ENCODE results near the gene SNX22. TPM values are rescaled to one million over a fixed set of nuclear protein-coding genes. Genes with fewer than 3 reads are reported as not detected.

Gene SNX22
- total RNA-seq, 4 donors from 2014 or later, result 0.19 TPM; not detected in 3

GRCh38 chr15:64149893-64150578, 1.5 kb upstream of the SNX22 start:
- intact Hi-C loops (cut with DNase I), result loop anchor here (10.0 kb wide), 2 partner anchors 45 to 205 kb away; partner anchors contain the start of gene CSNK1G1

GRCh38 chr15:64152507-64153387, 1.2 kb downstream of the SNX22 start:
- Histone ChIP-seq H3K36me3 (peaks cover 19 to 38% (median 28%) of the 10 kb centered on the region in 3 donors), H3K4me3 (peak overlapping the region; percentile 36 to 66 (median 47)), H3K27me3 (peaks cover 0 to 28% (median 6%) of the 10 kb centered on the region in 4 donors), H3K4me1 (peaks cover 17 to 39% (median 27%) of the 10 kb centered on the region in 3 donors), H3K9me3 (no peaks in the 10 kb centered on the region), H3K27ac (no peak overlapping the region)
- intact Hi-C loops (cut with DNase I), result loop anchor here (10.0 kb wide), 2 partner anchors 48 to 202 kb away; partner anchors contain the start of gene CSNK1G1
- 25 to 41% methylated on average over 7 to 14 of the region's 27 CpGs for WGBS, 2 donors
- no peak for DNase-seq
- TF ChIP-seq, protein P1, sequence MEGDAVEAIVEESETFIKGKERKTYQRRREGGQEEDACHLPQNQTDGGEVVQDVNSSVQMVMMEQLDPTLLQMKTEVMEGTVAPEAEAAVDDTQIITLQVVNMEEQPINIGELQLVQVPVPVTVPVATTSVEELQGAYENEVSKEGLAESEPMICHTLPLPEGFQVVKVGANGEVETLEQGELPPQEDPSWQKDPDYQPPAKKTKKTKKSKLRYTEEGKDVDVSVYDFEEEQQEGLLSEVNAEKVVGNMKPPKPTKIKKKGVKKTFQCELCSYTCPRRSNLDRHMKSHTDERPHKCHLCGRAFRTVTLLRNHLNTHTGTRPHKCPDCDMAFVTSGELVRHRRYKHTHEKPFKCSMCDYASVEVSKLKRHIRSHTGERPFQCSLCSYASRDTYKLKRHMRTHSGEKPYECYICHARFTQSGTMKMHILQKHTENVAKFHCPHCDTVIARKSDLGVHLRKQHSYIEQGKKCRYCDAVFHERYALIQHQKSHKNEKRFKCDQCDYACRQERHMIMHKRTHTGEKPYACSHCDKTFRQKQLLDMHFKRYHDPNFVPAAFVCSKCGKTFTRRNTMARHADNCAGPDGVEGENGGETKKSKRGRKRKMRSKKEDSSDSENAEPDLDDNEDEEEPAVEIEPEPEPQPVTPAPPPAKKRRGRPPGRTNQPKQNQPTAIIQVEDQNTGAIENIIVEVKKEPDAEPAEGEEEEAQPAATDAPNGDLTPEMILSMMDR (IDR thresholded peaks at IDR 0.05), result no peak
- TF ChIP-seq POLR2A (IDR thresholded peaks at IDR 0.05), result no peak

More at GRCh38 chr15:64149893-64150578, 1.5 kb upstream of the SNX22 start:
- Histone ChIP-seq H3K4me3 (no peak overlapping the region), H3K27me3 (peaks cover 0 to 28% (median 6%) of the 10 kb centered on the region in 4 donors), H3K27ac (no peak overlapping the region), H3K4me1 (peaks cover 17 to 39% (median 27%) of the 10 kb centered on the region in 3 donors), H3K36me3 (peaks cover 0 to 23% (median 3%) of the 10 kb centered on the region in 3 donors), H3K9me3 (no peaks in the 10 kb centered on the region)
- no peak for DNase-seq
- WGBS, 2 donors, result 85 to 91% methylated on average over 2 to 4 of the region's 9 CpGs
- TF ChIP-seq, protein P1 (IDR thresholded peaks at IDR 0.05), result no peak
- TF ChIP-seq POLR2A (IDR thresholded peaks at IDR 0.05), result no peak

- peak overlapping the region in 3 of 4 donors; percentile 16 to 39 (median 23) for H3K27ac ChIP-seq
- peak; percentile 67 for DNase-seq
- H3K36me3 ChIP-seq, result peaks cover 29 to 48% (median 38%) of the 10 kb centered on the region in 3 donors
- H3K27me3 ChIP-seq, result peaks cover 0 to 28% (median 6%) of the 10 kb centered on the region in 4 donors
- WGBS, 2 donors, result 10 to 33% methylated on average over 4 to 10 of the region's 12 CpGs
- H3K9me3 ChIP-seq, result no peaks in the 10 kb centered on the region
- H3K4me1 ChIP-seq, result peaks cover 17 to 44% (median 27%) of the 10 kb centered on the region in 3 donors
- peak overlapping the region in 1 of 4 donors; percentile 21 for H3K4me3 ChIP-seq
- intact Hi-C loops (cut with DNase I), result loop anchor here (10.0 kb wide), 2 partner anchors 49 to 201 kb away; partner anchors contain the start of gene CSNK1G1
- TF ChIP-seq POLR2A (IDR thresholded peaks at IDR 0.05), result no peak
- TF ChIP-seq, protein P1 (IDR thresholded peaks at IDR 0.05), result peak; percentile 90 to 99 (median 94)
Measured at GRCh38 chr15:64153480-64154367, 2.2 kb downstream of the SNX22 start.

GRCh38 chr15:64155802-64156651, 4.5 kb downstream of the SNX22 start:
- Histone ChIP-seq H3K36me3 (peaks cover 50 to 71% (median 59%) of the 10 kb centered on the region in 3 donors), H3K27me3 (peaks cover 0 to 25% (median 6%) of the 10 kb centered on the region in 4 donors), H3K4me3 (no peak overlapping the region), H3K4me1 (peaks cover 22 to 61% (median 38%) of the 10 kb centered on the region in 3 donors), H3K27ac (no peak overlapping the region), H3K9me3 (no peaks in the 10 kb centered on the region)
- intact Hi-C loops (cut with DNase I), result loop anchor here (10.0 kb wide), 2 partner anchors 51 to 199 kb away; partner anchors contain the start of gene CSNK1G1
- DNase-seq, result no peak
- TF ChIP-seq, protein P1 (IDR thresholded peaks at IDR 0.05), result no peak
- TF ChIP-seq POLR2A (IDR thresholded peaks at IDR 0.05), result no peak
- 78 to 86% methylated on average over 8 of the region's 15 CpGs for WGBS, 2 donors

Measured in esophagus squamous epithelium (tissue), 5 donors.